Cardiac septum (tissue), 1 donor: ENCODE results near the gene NR3C1. TPM values are rescaled to one million over a fixed set of nuclear protein-coding genes. Genes with fewer than 3 reads are reported as not detected.

ENCODE experiments used
- DNase-seq: peaks from one replicate; pipeline ENCODE4 v3.0.0-alpha.2; 2020; ENCODE audit warnings: low spot score
- intact Hi-C: fragments of 100-400 bp; cut with DNase I; formaldehyde crosslinking; loops from one replicate; pipeline ENCODE4 v1.14.0; 2022
- total RNA-seq: library from RNA; stranded (reverse); fragmentation: NEBNext Ultra II Directional; extraction: Animal tissue kit (Norgen Biotek cat#: 25700); gene quantifications from one replicate; pipeline ENCODE4 v1.2.1, GENCODE V29; 2021
- donor health status: DM: no; HTN: no; CAD: no.

Gene NR3C1
- total RNA-seq, 1 donor from 2014 or later = 68.5 TPM

DNA sequence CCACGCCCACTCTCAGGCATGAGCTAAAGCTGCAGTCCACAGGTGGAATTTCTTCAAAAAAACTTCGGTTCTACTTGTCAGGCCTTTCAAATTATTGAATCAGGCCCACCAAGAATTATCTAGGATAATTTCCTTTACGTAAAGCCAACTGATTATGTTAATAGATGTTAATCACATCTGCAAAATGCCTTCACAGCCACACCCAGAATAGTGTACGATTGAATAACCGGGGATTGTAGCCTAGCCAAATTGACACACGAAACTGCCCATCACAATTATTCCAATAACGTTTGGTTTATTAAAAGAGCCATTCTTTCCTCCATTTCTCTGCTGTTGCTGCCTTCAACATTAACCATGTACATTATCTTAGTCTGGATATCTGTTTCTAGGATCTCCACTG is 148.7 kb downstream of the NR3C1 start:
- intact Hi-C loops = no loop called here
- DNase-seq = no peak

- no peak for DNase-seq
- intact Hi-C loops = no loop called here
Observed at GRCh38 chr5:143251946-143252345, 151.5 kb downstream of the NR3C1 start.

DNA sequence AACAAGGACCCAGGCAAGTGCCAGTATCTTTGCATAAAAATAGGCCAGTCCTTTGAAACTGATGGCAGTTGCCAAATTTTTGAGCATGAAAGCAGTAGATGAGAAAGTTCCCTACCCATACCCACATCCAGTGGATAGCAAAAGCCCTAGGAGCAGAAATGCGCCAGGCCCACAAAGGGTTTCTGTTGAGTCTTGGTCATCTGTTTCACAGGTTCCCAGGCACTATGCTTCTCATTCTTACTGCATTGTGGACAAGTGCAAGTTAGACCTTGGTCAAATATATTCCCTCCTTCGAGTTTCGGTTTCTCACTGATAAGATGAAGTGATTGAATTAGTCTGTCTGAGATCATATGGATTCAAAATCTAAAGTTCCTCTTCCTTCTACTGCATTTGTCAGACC is 152.3 kb downstream of the NR3C1 start:
- intact Hi-C loops = no loop called here
- DNase-seq = no peak

DNA sequence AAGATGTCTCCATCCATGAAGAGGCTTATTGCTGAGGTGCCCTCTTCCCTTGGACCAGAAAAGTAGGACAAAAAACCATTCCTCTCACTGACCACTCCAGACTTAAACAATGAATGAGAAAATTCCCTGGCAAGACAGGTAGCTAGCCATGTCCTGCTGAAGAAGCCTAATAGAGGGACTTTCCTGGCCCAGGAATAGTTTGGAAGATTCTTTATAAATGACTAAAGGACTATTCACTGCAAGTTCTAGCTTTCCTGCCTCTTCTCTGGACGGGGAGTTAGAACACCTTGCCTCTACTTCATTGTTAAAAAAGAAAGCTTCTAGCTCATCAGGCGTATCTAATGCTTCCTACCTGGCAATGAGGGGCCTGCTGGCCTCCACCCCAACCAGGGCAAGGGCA is 153.6 kb downstream of the NR3C1 start:
- intact Hi-C loops = no loop called here

DNA sequence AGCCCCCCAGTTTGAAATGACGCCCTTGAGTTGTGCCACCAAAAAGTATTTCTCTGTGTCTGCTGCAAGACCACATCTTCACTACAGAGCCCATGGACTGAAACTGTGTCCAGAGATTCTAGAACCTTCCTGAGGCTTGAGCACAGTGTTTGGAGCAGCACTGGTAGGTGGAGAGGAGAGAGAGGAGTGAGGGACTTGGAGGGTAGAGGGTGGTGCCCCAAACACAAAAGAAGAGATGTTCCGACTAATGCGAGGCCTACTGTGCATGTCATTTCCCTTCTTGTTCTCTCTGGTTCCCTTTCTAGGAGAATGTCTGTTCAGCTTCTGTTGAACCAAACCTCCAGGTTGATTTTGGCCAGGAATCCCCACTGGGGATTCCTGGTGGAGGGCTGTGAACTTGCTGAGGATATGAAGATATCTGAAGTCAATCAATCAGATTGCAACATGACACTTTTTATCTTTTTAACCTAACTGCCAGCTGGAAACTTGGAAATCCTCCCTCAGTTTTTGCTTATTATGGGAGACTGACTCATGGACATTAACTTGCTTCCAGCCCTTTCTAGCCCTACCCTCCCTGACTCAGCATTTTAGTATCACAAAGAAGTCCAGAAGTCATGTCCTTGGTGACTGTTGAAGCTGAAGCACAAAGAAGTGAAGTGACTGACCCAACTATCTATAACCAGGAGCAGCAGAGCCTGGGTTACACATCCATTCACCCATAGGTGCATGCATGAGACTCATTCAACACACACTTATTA is 154.5 kb downstream of the NR3C1 start:
- intact Hi-C loops = no loop called here
- DNase-seq = no peak

More for the DNA sequence above, 153.6 kb downstream of the NR3C1 start:
- no peak for DNase-seq

- no peak for DNase-seq
- intact Hi-C loops = no loop called here
Observed at GRCh38 chr5:143248391-143248790, 155.1 kb downstream of the NR3C1 start.

DNA sequence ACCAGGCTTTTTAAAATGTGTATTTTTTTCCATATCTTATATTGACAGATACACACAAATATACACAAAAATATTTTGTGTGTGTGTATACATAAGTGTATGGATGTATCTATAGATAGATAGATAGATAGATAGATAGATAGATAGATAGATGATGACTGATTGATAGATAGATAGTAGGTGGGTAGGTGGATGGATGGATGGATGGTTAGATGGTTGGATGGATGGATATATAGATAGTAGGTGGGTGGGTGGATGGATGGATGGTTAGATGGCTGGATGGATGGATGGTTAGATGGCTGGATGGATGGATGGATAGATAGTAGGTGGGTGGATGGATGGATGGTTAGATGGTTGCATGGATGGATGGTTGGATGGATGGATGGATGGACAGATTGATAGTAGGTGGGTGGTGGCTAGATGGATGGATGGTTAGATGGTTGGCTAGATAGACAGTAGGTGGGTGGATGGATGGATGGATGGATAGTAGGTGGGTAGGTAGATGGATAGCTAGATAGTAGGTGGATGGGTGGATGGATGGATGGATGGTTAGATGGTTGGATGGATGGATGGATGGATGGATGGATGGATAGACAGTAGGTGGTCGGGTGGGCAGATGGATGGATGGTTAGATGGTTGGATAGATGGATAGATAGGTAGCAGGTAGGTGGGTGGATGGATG is 156.2 kb downstream of the NR3C1 start:
- intact Hi-C loops = no loop called here
- no peak for DNase-seq

DNA sequence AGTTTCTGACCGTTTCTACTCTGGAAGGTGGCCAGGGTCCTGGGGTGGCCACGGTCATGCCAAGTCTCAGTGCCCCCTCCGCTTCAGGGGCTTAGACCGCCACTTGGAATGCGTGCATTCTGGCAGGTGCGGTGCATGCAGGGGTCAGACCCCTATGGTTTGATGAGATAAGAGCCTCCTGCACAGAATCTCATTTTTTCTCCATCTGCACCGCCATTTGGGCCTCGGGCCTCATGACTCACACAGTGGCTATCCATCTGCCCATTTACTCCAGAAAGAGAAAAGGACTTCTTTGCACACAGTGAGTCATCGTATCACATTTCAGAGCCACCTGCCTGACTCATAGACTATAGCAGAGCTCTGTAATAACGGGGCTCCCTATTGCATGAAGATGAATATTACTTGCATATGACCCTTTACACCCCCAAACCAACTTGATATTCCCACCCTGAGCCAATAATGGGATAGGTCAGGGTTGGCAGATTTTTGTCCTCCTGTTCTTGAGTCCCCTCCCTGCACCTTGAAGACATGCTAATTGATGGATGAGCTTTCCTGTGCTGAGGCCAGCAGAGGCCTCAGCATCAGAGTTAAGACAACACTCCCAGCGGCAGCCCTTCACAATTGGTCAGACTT is 157.4 kb downstream of the NR3C1 start:
- intact Hi-C loops = no loop called here
- no peak for DNase-seq

DNA sequence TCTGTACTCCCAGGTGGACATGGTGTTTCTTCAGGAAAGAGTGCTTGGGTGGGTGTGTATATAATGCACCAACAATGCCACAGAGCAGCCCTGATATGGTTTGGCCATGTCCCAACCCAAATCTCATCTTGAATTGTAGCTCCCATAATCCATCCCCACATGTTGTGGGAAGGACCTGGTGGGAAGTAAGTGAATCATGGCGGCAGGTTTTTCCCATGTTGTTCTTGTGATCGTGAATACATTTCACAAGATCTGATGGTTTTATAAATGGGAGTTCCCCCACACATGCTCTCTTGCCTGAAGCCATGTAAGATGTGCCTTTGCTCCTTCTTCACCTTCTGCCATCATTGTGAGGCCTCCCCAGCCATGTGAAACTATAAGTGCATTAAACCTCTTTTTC is 158.5 kb downstream of the NR3C1 start:
- DNase-seq = no peak
- intact Hi-C loops = no loop called here

DNA sequence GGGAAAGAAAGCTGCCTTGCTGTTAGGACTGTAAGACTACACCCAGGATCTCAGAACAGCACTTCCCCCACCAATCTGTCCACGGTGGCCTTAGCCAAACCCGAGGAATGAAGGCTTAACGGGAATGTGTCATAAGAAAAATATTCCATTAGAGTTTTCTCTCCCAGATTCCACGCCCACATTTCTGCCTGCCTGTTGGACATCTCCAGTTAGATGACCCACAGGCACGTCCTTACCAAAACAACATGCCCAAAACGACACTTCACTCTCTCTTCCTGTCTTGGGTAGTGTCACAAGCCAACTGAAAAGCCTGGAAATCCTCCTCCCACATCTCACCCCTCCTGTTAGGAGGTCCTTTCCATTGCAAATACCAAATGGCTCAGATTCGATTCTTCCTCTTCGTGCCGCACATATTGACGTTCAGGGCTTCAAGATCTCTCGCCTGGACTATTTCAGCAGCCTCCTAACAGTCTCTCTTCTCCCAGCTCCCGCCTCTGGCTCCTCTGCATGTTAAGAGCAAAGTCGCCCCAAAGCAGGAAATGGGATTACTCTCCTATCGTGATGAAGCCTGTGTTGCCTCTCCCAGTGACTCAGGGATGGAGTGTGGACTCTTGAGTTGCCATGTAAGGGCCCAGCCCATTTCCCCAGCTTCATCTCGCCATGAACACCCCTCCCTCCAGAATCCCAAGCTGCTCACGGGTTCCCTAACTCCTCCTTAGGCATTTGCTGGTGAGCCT is 159.3 kb downstream of the NR3C1 start:
- DNase-seq = no peak
- intact Hi-C loops = no loop called here

DNA sequence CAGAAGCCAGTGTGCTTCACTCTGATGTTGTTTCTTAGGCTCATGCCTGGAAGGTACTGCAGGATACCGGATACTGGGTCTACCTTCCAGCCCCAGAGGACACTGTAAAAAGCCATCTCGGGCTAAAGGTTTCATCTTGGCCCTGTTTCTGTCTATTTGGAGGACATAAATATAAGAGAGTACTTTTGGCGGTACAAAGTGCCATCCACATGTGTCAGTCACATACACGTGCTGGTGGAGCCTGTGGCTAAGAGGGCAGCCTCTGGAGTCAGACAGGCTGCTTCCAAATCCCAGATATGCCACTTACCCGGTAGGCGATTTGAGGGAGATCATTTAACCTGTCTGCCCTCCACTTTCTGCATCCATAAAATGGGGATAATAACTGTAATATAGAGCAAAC is 160.4 kb downstream of the NR3C1 start:
- intact Hi-C loops = no loop called here
- DNase-seq = no peak

DNA sequence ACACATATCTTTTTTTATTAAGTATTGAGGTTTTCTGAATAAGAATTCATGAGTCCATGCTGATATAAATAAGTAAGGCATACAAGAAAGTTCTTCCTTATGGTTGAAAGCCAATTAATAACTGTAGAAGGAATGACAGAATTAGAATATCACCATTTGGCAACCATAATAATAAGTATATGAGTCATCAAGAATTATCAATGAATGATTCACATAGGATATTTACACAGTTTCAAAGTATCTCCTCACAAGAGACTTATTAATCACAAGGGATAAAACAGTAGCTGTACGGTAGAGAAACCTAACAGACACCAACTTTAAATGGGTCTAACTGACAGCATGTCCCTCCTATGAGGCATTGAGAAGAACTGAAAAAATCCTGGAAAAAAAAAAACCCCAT is 161.6 kb downstream of the NR3C1 start:
- no peak for DNase-seq
- intact Hi-C loops = no loop called here

GRCh38 chr5:143239882-143240518 is 163.5 kb downstream of the NR3C1 start:
- no peak for DNase-seq
- intact Hi-C loops = no loop called here

DNA sequence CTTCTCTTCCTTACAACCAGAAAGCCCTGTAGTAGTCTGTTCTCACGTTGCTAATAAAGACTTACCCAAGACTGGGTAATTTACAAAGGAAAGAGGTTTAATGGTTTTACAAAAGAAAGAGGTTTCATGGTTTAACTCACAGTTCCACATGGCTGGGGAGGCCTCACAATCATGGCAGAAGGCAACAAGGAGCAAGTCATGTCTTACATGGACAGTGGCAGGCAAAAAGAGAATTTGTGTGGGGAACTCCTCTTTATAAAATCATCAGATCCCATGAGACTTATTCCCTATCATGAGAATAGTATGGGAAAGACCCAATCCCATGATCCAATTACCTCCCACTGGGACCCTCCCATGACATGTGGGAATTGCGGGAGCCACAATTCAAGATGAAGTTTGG is 164.9 kb downstream of the NR3C1 start:
- intact Hi-C loops = no loop called here

GRCh38 chr5:143237664-143238063 is 165.8 kb downstream of the NR3C1 start:
- intact Hi-C loops = no loop called here
- peak; percentile 46 for DNase-seq

More for the DNA sequence above, 164.9 kb downstream of the NR3C1 start:
- no peak for DNase-seq

DNA sequence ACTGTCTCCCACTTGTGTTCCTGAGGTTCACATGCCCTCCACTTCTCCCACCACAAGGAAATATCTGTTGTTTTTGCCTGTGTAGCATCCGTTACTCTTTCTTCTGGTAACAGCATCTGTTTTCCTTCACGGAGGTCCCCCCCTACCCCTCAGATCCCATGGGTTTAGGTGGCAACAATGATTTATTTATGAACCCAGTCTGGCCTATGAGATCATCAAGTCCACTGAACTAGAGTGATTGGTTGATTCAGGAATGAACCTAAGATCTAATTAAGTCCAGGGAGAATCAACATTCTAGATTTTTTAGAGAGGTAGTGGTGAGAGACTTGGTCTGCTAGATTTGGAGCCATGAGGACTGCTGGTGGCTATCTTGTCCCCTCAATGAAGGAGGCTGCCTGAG is 166.8 kb downstream of the NR3C1 start:
- intact Hi-C loops = no loop called here
- peak; percentile 9 for DNase-seq

DNA sequence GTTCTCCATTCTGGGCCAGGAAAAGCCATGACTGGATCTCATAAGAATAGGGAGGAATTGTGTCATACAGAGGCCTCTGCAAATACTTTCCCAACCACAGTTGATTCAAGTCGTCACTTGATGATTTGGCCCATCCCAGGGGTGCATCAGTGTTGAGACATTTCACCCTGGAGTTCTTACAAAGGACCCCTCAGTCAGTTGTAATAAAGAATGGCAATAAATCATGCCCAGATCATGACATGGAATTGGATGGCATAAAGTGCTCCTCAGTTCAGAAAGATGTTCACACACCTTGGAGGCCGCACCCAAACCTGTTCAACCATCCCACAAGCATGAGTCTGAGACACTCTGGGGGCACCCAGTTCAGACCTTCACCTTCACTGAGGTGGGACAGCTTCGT is 168.1 kb downstream of the NR3C1 start:
- DNase-seq = no peak
- intact Hi-C loops = no loop called here

GRCh38 chr5:143234162-143234842 is 169.2 kb downstream of the NR3C1 start:
- intact Hi-C loops = no loop called here

GRCh38 chr5:143233031-143233430 is 170.5 kb downstream of the NR3C1 start:
- no peak for DNase-seq

More at GRCh38 chr5:143234162-143234842, 169.2 kb downstream of the NR3C1 start:
- DNase-seq = peak; percentile 44

More at GRCh38 chr5:143233031-143233430, 170.5 kb downstream of the NR3C1 start:
- intact Hi-C loops = no loop called here
